ENCODE measurements around the gene LTB4R2.

Gene LTB4R2, protein sequence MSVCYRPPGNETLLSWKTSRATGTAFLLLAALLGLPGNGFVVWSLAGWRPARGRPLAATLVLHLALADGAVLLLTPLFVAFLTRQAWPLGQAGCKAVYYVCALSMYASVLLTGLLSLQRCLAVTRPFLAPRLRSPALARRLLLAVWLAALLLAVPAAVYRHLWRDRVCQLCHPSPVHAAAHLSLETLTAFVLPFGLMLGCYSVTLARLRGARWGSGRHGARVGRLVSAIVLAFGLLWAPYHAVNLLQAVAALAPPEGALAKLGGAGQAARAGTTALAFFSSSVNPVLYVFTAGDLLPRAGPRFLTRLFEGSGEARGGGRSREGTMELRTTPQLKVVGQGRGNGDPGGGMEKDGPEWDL
- 4.5 to 10.3 (median 6.2) reads per million in 9 experiments for total RNA-seq

DNA sequence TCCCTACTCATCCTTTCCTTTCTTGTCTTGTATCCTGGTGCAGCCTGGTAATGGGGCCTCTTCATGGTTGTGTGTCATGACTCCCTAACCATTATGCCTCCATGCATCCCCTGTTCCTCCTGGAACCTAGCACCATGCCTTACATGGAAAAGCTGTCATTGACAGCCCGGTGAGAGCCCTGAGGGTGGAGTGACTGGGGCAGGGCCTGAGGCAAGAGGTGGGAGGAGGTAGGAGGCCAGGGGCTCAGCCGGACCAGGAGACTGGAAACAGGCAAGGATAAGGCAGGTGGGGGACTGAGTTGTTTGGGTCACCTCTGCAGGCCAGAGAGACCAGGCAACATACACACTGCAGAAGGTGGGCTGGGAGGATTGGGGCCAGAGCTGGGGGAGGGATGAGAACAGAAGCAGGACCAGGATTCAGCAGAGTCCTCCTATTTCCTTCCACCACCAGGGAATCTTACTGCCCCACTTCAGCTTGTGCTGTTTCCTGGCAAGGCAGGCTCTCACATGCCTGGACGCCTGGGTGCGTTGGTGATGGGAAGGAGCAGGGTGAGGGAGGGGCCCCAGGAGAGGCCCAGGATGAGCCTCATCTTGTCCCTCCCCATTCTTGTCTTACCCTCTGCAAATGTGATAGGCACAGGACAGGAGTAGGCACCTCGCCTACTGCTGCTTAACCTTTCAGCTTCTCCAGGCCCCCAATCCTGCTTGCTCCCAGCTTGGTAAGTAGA lies at the start of gene LTB4R2:
LTB4R2 (plus strand) TSS at position 603 of the 727 bp plus-strand sequence. CDS start 525 bp downstream, outside the sequence.
- H3K27ac Mint-ChIP-seq = peak within 1 kb of the TSS; percentile 80 to 94
- H3K4me1 Mint-ChIP-seq (ENCODE audit: low read depth in 2 of 2) = peaks cover 53 to 60% of the 10 kb centered on the region in 2 donors
- no peak for ATAC-seq (replicated peaks)
- no peaks in the 10 kb centered on the region for H3K27me3 Mint-ChIP-seq
- H3K36me3 Mint-ChIP-seq (ENCODE audit: insufficient read depth) = peaks cover 56% of the 10 kb centered on the region
- H3K4me3 Mint-ChIP-seq = peak within 1 kb of the TSS; percentile 81 to 87
- H3K9me3 Mint-ChIP-seq = no peaks in the 10 kb centered on the region
- DNase-seq = no peak

DNA sequence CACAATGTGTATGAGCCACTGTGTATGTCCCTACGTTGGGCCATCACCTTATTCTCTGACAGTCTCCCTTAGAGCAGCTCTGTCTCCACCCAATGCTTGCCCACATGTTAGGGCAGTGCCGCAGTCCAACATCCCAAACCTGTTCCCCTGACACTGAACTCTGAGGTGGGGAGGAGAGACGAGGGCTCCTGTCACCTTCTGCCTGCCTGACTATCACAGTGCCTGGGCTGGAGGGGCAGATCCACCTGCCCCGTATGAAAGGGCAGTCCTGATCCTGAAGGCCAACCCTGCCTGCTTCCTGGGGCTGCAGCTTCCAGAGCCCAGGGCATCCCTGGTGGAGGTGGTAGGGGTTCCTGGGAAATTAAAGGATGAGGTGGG lies 49.2 kb upstream of the LTB4R2 start:
- no peak for ATAC-seq (replicated peaks)

DNA sequence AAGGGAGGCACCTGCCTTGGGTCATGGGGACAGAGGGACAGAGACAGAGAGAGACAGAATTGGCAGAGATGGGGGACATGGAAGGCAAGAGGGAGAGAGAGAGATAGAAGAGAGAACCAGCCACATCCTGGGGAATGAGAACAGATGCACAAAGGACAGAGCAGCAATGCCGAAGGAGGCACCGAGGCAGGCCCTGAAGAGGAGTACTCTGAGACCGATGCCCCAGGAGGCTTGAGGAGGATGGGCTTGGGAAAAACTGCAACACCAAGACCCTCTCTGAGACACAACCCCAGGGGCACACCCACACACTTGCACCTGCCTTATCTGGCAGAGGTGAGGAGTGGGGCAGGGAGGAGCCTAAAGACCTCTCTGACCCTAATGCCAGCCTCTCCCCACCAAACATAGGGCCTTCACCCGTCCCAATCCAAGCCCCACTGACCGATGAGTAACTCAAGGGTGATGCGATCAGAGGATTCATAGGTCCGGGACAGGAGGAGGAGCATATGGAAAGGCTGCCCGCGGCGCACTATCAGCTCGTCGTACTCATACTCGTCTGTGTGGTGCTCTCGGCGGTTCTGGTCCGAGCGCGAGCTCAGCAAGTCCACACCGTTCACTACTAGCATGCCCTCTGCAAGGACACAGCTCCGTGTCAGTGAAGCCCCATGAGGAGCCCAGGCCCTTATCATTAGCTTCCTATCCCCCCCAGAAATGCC lies 48.5 kb upstream of the LTB4R2 start:
- no peak overlapping the region for H3K4me3 Mint-ChIP-seq
- DNase-seq = no peak
- H3K4me1 Mint-ChIP-seq (ENCODE audit: low read depth in 2 of 2) = no peaks in the 10 kb centered on the region
- ATAC-seq (replicated peaks) = no peak
- no peak overlapping the region for H3K27ac Mint-ChIP-seq
- peaks cover 9% of the 10 kb centered on the region for H3K36me3 Mint-ChIP-seq (ENCODE audit: insufficient read depth)
- no peaks in the 10 kb centered on the region for H3K9me3 Mint-ChIP-seq
- no peaks in the 10 kb centered on the region for H3K27me3 Mint-ChIP-seq

More for the DNA sequence above, 49.2 kb upstream of the LTB4R2 start:
- Mint-ChIP-seq H3K4me3 (no peak overlapping the region), H3K27ac (no peak overlapping the region), H3K36me3 (ENCODE audit: insufficient read depth) (peaks cover 6% of the 10 kb centered on the region), H3K27me3 (no peaks in the 10 kb centered on the region), H3K4me1 (ENCODE audit: low read depth in 2 of 2) (no peaks in the 10 kb centered on the region), H3K9me3 (no peaks in the 10 kb centered on the region)
- no peak for DNase-seq

DNA sequence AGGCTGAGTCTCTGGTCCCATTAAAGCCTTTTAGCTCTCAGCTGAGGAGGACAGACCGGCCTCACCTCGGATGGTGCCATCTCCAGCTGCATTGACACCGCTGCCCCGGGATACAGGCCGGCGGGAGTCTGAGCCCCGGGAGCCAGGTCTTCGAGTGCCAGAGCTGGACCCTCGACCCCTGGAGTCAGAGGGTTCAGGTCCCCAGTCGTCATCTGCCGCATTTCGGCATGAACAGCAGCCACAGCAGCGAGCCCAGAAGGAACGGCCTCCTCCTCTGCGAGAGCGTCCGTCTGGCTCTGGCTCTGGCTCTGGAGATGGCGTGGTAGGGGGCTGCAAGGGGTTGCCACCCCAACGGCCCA lies 48.0 kb upstream of the LTB4R2 start:
- H3K36me3 Mint-ChIP-seq (ENCODE audit: insufficient read depth) = peaks cover 15% of the 10 kb centered on the region
- H3K9me3 Mint-ChIP-seq = no peaks in the 10 kb centered on the region
- H3K4me3 Mint-ChIP-seq = no peak overlapping the region
- no peaks in the 10 kb centered on the region for H3K27me3 Mint-ChIP-seq
- DNase-seq (no peak), ATAC-seq (replicated peaks) (no peak)
- H3K4me1 Mint-ChIP-seq (ENCODE audit: low read depth in 2 of 2) = peaks cover 2 to 3% of the 10 kb centered on the region in 2 donors
- no peak overlapping the region for H3K27ac Mint-ChIP-seq

DNA sequence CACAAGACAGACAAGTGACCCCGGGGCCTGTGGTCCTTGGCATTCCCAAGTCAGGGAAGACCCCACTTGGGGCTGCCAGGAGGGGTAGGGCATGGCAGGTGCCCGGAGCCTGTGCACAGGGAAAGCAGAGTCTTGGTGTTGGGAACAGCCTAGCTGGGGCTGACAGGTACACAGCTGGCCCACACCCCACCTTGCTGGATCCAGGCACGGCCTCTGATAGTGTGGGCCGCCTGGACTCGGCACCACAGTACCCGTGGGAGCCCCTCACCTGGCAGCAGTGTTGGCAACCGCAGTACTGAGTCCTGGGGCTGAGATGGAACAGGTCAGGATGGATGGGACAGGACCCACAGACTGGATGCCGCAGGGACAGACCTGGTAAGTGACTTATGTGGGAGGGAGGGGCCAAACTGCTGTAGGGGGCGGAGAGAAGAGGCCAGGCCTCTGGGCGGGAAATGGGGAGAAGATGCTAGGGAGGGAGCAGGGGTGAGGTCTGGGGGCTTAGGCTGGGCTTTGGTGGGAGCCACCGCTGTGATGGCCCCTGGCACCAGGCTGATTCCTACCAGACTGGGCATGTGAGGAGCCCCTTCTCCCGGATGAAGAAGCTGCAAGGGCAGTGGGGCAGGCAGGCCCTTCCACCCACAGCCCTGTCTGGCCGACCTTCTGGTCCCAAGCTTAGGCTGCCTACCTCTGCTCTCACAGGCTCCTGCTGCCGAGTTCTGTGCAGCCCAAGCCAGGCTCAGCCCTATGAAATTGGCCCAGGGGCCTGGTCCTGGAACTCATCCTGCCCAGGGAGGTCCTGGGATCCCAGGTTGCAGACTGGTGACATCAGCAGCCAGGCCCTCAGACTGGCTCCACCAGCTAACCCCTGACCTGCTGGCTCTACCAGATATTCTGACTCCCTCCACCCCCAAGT lies 46.9 kb upstream of the LTB4R2 start, which contains the start of gene TGM1:
TGM1 (minus strand) TSS at position 357 of the 913 bp plus-strand sequence. CDS start 825 bp downstream, outside the sequence.
- no peak for ATAC-seq (replicated peaks)
- Mint-ChIP-seq H3K4me3 (no peak within 1 kb of the TSS), H3K36me3 (ENCODE audit: insufficient read depth) (peaks cover 18% of the 10 kb centered on the region), H3K4me1 (ENCODE audit: low read depth in 2 of 2) (peaks cover 6 to 8% of the 10 kb centered on the region in 2 donors), H3K27me3 (no peaks in the 10 kb centered on the region), H3K27ac (peak within 1 kb of the TSS in 1 of 2 donors; percentile 29), H3K9me3 (no peaks in the 10 kb centered on the region)
- DNase-seq = no peak

DNA sequence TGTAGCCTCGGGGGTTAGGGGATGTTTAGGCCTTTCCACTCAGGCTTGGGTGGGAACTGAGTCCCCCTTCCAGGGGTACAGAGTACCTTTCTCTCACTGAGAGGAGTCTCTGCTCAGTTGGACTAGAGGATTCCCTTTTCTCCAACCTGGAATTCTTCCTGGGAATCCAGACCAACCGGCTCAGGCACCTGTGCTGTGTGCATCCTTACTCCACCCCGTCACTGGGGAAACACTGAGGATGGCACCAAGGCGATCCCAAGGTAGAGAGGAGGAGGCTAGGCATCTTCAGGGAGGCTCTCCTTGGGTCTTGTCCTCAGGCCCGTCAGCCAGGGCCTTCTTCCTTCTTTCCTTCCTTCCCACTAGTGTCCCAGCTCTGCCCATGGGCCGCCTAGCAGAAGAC lies 46.1 kb upstream of the LTB4R2 start:
- no peak for DNase-seq
- H3K9me3 Mint-ChIP-seq = no peaks in the 10 kb centered on the region
- H3K27ac Mint-ChIP-seq = no peak overlapping the region
- H3K4me3 Mint-ChIP-seq = no peak overlapping the region
- peaks cover 6 to 8% of the 10 kb centered on the region in 2 donors for H3K4me1 Mint-ChIP-seq (ENCODE audit: low read depth in 2 of 2)
- ATAC-seq (replicated peaks) = no peak
- peaks cover 24% of the 10 kb centered on the region for H3K36me3 Mint-ChIP-seq (ENCODE audit: insufficient read depth)
- H3K27me3 Mint-ChIP-seq = no peaks in the 10 kb centered on the region

DNA sequence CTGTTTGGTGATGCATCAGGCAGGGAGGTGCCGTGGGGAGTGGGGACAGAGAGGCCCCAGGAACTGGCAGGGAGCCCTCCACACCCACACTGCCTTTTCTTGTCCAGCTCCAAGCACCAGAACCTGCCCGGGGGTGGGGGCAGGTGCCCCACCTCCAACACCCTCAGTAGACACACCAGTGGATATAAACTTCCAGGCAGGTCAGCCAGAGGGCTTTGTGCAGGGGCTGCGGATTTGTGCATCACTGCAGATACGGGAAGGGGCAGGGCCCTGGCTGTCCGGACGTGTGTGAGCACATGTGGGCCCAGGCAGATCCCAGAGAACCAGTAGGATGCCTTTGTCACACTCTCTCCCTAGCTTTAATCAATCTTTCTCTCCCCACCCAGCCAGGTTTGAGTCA lies 45.6 kb upstream of the LTB4R2 start:
- H3K27me3 Mint-ChIP-seq = no peaks in the 10 kb centered on the region
- ATAC-seq (replicated peaks) (no peak), DNase-seq (no peak)
- no peak overlapping the region for H3K4me3 Mint-ChIP-seq
- H3K4me1 Mint-ChIP-seq (ENCODE audit: low read depth in 2 of 2) = peaks cover 7 to 9% of the 10 kb centered on the region in 2 donors
- H3K27ac Mint-ChIP-seq = no peak overlapping the region
- no peaks in the 10 kb centered on the region for H3K9me3 Mint-ChIP-seq
- peaks cover 28% of the 10 kb centered on the region for H3K36me3 Mint-ChIP-seq (ENCODE audit: insufficient read depth)

DNA sequence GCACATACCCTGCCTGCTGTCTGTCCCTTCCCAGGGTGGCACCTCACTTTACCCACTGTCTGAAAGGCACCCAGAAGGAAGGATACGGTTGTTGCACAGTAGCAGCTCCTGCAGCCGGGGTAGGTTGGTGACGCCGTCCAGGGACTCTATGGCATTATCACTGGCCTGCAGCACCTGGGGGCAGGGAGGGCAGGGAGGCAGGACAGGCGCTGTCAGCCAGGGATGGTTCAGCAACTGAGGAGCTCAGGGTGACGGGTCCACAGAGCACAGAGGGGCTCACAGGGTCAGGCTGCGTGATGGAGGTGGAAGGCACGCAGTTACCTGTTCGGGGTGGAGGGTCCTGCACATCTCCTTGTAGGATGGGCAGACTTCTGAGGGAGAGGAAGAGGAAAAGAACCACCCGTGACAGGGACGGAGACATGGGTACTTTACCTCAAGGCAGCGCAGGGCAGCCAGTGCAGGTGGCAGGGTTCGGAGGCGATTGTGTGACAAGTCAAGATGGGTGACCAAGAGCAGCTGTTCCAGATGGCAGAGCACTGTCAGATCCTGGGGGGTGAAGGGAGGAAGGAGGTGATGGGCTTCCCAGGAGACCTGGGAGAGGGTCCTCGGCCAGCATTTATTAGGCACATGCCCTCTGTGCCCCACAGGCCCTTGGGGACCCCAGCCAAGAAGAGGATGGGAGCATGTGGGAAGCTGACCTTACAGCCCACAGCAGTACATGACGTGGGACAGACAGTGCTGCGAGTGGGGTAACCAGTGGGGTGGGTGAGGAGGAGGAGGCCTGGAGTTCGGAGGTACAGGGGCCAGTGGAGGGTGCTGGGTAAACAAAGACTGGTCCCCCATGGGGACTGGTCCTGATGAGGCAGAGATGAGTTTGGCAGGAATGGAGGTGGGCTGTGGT lies 43.3 kb upstream of the LTB4R2 start:
- no peak overlapping the region for H3K4me3 Mint-ChIP-seq
- peaks cover 16 to 21% of the 10 kb centered on the region in 2 donors for H3K4me1 Mint-ChIP-seq (ENCODE audit: low read depth in 2 of 2)
- peak overlapping the region; percentile 16 to 63 for H3K27ac Mint-ChIP-seq
- ATAC-seq (replicated peaks) (no peak), DNase-seq (no peak)
- H3K36me3 Mint-ChIP-seq (ENCODE audit: insufficient read depth) = peaks cover 39% of the 10 kb centered on the region
- no peaks in the 10 kb centered on the region for H3K9me3 Mint-ChIP-seq
- no peaks in the 10 kb centered on the region for H3K27me3 Mint-ChIP-seq

DNA sequence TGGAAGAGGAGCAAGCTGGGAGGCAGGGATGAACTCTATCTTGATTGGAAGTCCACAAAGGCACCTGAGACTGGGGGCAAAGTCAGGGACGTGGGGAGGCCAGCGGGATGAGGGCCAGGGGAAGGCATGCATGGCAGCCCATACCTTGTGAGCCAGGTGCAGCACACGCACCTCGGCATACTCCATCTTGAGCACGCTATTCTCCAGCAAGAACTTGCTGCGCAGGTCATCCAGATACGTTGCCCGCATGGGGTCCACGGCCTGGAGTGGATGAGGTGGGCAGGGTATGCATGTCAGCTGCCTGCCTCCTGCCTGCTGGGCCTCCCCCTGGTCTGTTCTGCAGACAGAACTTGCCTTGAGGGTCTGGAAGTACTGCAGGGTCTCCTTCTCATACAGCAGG lies 42.4 kb upstream of the LTB4R2 start:
- Mint-ChIP-seq H3K36me3 (ENCODE audit: insufficient read depth) (peaks cover 38% of the 10 kb centered on the region), H3K27me3 (no peaks in the 10 kb centered on the region), H3K4me1 (ENCODE audit: low read depth in 2 of 2) (peaks cover 23 to 30% of the 10 kb centered on the region in 2 donors), H3K27ac (peak overlapping the region in 1 of 2 donors; percentile 16), H3K9me3 (no peaks in the 10 kb centered on the region), H3K4me3 (no peak overlapping the region)
- DNase-seq (no peak), ATAC-seq (replicated peaks) (no peak)

DNA sequence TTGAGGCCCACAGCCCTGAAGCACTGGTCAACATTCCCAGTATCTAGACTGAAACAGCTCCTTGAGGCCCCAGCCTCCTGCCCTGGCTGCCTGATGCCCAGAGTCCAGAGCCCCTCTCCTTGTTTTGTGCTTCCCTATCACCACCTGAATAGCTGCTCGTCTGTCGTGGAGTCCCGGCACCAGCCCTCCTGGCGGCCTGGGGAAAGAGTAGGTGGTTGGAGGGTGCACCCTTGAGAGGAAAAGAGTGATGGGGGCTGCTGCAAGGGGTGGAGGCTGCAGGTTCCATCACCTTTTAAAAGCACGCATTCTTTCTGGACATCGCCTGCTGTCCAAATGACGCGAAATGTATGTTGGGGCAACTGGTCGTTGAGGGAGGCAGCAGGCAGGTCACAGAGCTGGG lies 41.7 kb upstream of the LTB4R2 start:
- Mint-ChIP-seq H3K36me3 (ENCODE audit: insufficient read depth) (peaks cover 36% of the 10 kb centered on the region), H3K4me1 (ENCODE audit: low read depth in 2 of 2) (peaks cover 24 to 34% of the 10 kb centered on the region in 2 donors), H3K27me3 (no peaks in the 10 kb centered on the region), H3K27ac (no peak overlapping the region), H3K4me3 (no peak overlapping the region), H3K9me3 (no peaks in the 10 kb centered on the region)
- DNase-seq (no peak), ATAC-seq (replicated peaks) (no peak)

DNA sequence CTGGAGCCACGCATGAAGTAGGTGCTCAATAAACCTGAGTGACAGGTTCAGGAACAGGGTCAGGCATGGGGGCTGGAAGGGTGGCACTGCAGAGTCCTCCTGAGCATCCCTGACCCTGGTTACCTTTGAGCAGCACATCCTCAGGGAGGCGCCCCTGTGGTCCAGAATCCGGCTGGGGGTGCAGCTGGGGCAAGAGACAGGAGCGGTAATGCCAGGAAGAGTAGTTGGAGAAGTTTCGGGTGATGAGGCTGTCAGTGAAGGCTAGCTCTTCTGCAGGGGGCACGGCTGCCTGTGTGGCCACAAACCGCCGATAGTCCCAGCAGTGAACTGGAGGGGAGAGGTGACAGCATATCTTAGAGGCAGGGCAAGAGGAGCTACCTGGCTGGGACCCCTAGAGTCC lies 40.6 kb upstream of the LTB4R2 start:
- H3K4me3 Mint-ChIP-seq = peak overlapping the region in 1 of 2 donors; percentile 18
- no peaks in the 10 kb centered on the region for H3K27me3 Mint-ChIP-seq
- peaks cover 36% of the 10 kb centered on the region for H3K36me3 Mint-ChIP-seq (ENCODE audit: insufficient read depth)

More for the DNA sequence above, 40.6 kb upstream of the LTB4R2 start:
- no peak overlapping the region for H3K27ac Mint-ChIP-seq
- no peak for DNase-seq
- H3K9me3 Mint-ChIP-seq = no peaks in the 10 kb centered on the region
- no peak for ATAC-seq (replicated peaks)
- peaks cover 24 to 34% of the 10 kb centered on the region in 2 donors for H3K4me1 Mint-ChIP-seq (ENCODE audit: low read depth in 2 of 2)

Measured in effector memory CD8-positive, alpha-beta T cell (primary cell).